ENCODE measurements around the gene OVCA2. TPM values are rescaled to one million over a fixed set of nuclear protein-coding genes. Genes with fewer than 3 reads are reported as not detected.

Gene OVCA2
- total RNA-seq, 1 experiment from 2014 or later, result 27.3 TPM

DNA sequence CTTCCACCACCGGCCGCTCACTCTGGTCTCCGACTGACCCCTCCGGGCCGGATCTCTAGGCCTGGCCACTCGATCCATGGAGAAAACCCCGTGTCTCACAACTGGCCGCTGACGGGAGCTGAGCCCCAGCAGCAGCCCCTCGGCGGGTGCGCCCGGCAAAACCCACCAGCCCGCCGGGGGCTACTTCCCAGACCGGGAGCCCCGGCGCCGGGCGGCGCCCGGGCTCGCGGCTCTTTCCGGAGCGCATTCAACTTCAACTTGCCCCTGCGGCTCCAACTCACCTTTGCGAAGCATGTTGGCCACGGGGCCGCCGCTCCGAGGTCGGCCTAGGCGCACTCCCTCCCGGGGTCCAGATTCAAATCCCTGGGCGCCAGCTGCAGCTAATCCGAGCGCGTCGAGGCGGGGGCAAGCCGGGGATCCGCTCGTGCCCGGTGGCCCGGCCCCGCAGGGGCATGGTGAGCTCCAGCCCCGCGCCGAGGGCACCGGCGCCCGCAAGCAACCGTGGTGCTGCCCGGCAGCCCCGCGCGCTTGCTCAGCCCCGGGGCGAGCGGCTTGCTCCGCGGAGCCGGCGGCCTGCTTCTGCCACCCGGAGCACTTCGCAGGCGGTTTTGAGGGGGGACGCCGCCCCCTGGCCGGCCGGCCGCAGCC is 17.1 kb upstream of the OVCA2 start:
- no peak for DNase-seq (ENCODE audit: low read depth, low spot score)
- POLR2A ChIA-PET, result interaction anchor here (1.5 kb wide), 1 partner anchor 13 kb away, joined by 3 read pairs; no protein-coding TSS in a partner anchor
- CTCF ChIA-PET, result interaction anchor here (0.5 to 3.9 kb wide), 10 partner anchors 18 to 407 kb away, joined by 3 to 76 read pairs (median 4); partner anchors contain the start of gene RILP
- H4K20me1 ChIP-seq (ENCODE audit: insufficient read depth), result no peaks in the 10 kb centered on the region
- peak; percentile 12 for ATAC-seq
- peak overlapping the region; percentile 58 to 63 for H3K4me3 ChIP-seq (replicated peaks in 1 of 2; ENCODE audit: low read depth in 1 of 2, low read length in 2 of 2)
- H3K27ac ChIP-seq (ENCODE audit: low read depth, low read length), result peak overlapping the region; percentile 20; the same call in 1 of the 2 replicates
- RAD21 ChIA-PET (ENCODE audit: low non-redundant PET in 1 of 2, low total read pairs in 2 of 2, uncharacterized antibody in 2 of 2, unreplicated experiment in 2 of 2), result interaction anchor here (0.6 to 2.7 kb wide), 4 partner anchors 108 to 155 kb away, joined by 3 to 14 read pairs (median 4); no protein-coding TSS in a partner anchor
- no peaks in the 10 kb centered on the region for H3K79me2 ChIP-seq (ENCODE audit: insufficient read depth, low read length)
- no peaks in the 10 kb centered on the region for H3K36me3 ChIP-seq (ENCODE audit: control insufficient read depth in 1 of 2, insufficient read depth in 2 of 2, low read length in 2 of 2)
- no peak overlapping the region for H2AFZ ChIP-seq (ENCODE audit: low read depth, low read length, poor library complexity, severe bottlenecking)
- H3K9me2 ChIP-seq (ENCODE audit: insufficient read depth), result no peaks in the 10 kb centered on the region
- BruUV-seq (replicated peaks), result no TSS peak
- no peaks in the 10 kb centered on the region for H3K27me3 ChIP-seq (ENCODE audit: insufficient read depth, low read length)
- peak overlapping the region; percentile 92 for H3K4me2 ChIP-seq (ENCODE audit: low read length)
- H3K9me3 ChIP-seq (ENCODE audit: control insufficient read depth in 1 of 2, insufficient read depth in 1 of 2, low read depth in 1 of 2, low read length in 2 of 2), result no peaks in the 10 kb centered on the region
- peaks cover 11 to 29% of the 10 kb centered on the region in 2 experiments; a peak in 3 of 4 replicates for H3K4me1 ChIP-seq (ENCODE audit: control insufficient read depth in 1 of 2, insufficient read depth in 2 of 2, low read length in 2 of 2)
- TF ChIP-seq EGR1 (IDR thresholded peaks at IDR 0.05; ENCODE audit: low read depth) (no peak), ZFX (IDR thresholded peaks at IDR 0.05) (peak; percentile 31; the same call in 1 of the 2 replicates), SP1 (IDR thresholded peaks at IDR 0.05; ENCODE audit: low read depth) (no peak), SRF (IDR thresholded peaks at IDR 0.05; ENCODE audit: low read depth) (no peak), CBX3 (IDR thresholded peaks at IDR 0.05; ENCODE audit: low read depth) (no peak)
- TF ChIP-seq, protein P1, sequence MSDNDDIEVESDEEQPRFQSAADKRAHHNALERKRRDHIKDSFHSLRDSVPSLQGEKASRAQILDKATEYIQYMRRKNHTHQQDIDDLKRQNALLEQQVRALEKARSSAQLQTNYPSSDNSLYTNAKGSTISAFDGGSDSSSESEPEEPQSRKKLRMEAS (IDR thresholded peaks at IDR 0.05), result 0 out of 2 replicates have a peak, but pooled peaks have one; percentile 23
- intact Hi-C loops (cut with micrococcal nuclease), result loop anchor here (1.0 kb wide), 1 partner anchor 116 kb away; no protein-coding TSS in a partner anchor
- H3K9ac ChIP-seq (ENCODE audit: low read length), result peak overlapping the region; percentile 63

DNA sequence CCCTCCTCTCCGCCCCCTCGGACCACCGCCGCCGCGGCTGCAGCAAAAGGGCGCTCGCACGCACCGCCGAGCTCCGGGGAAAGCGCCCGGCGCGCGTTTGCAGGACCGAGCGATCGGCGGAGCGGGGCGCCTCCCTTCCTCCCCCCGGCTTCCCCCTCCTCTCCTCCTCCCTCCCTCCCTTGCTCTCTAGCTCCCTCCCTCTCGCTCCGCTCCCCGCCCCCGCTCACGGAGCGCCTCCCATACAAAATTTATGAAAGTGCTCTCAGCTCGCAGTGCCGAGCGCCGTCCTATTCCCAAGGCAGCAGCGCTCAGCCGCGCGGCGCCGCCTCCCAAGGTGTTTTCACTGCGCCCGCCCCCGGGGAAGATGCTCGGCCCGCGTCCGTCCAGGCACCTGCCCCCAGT is 16.6 kb upstream of the OVCA2 start, which contains the start of gene RTN4RL1:
Gene RTN4RL1, minus strand, starts transcription at position 115 of the 402 bp plus-strand sequence. CDS start 469 bp downstream, outside the sequence.
- DNase-seq (ENCODE audit: low read depth, low spot score) (peak; percentile 74), ATAC-seq (peak; percentile 69)
- H3K9me2 ChIP-seq (ENCODE audit: insufficient read depth), result no peaks in the 10 kb centered on the region
- H3K4me2 ChIP-seq (ENCODE audit: low read length), result peak within 1 kb of the TSS; percentile 92
- H3K4me3 ChIP-seq (replicated peaks in 1 of 2; ENCODE audit: low read depth in 1 of 2, low read length in 2 of 2), result peak within 1 kb of the TSS; percentile 58 to 63
- no peaks in the 10 kb centered on the region for H3K79me2 ChIP-seq (ENCODE audit: insufficient read depth, low read length)
- peak within 1 kb of the TSS; percentile 38 for H2AFZ ChIP-seq (ENCODE audit: low read depth, low read length, poor library complexity, severe bottlenecking)
- H3K36me3 ChIP-seq (ENCODE audit: control insufficient read depth in 1 of 2, insufficient read depth in 2 of 2, low read length in 2 of 2), result no peaks in the 10 kb centered on the region
- H3K9me3 ChIP-seq (ENCODE audit: control insufficient read depth in 1 of 2, insufficient read depth in 1 of 2, low read depth in 1 of 2, low read length in 2 of 2), result no peaks in the 10 kb centered on the region
- peaks cover 11 to 30% of the 10 kb centered on the region in 2 experiments; a peak in 3 of 4 replicates for H3K4me1 ChIP-seq (ENCODE audit: control insufficient read depth in 1 of 2, insufficient read depth in 2 of 2, low read length in 2 of 2)
- H3K27me3 ChIP-seq (ENCODE audit: insufficient read depth, low read length), result no peaks in the 10 kb centered on the region
- H3K9ac ChIP-seq (ENCODE audit: low read length), result peak within 1 kb of the TSS; percentile 63
- H4K20me1 ChIP-seq (ENCODE audit: insufficient read depth), result no peaks in the 10 kb centered on the region
- BruUV-seq (replicated peaks), result no TSS peak
- ChIA-PET POLR2A (interaction anchor here (0.7 to 1.5 kb wide), 2 partner anchors 12 to 98 kb away, joined by 3 to 6 read pairs; no protein-coding TSS in a partner anchor), CTCF (interaction anchor here (0.5 to 3.9 kb wide), 12 partner anchors 18 to 406 kb away, joined by 3 to 76 read pairs (median 4); partner anchors contain the start of gene RILP), RAD21 (ENCODE audit: low non-redundant PET in 1 of 2, low total read pairs in 2 of 2, uncharacterized antibody in 2 of 2, unreplicated experiment in 2 of 2) (interaction anchor here (0.6 to 2.7 kb wide), 4 partner anchors 108 to 156 kb away, joined by 3 to 16 read pairs (median 8); no protein-coding TSS in a partner anchor)
- TF ChIP-seq EGR1 (IDR thresholded peaks at IDR 0.05; ENCODE audit: low read depth) (peak; percentile 91), SRF (IDR thresholded peaks at IDR 0.05; ENCODE audit: low read depth) (no peak), EZH2phosphoT487 (IDR thresholded peaks at IDR 0.05; ENCODE audit: borderline replicate concordance) (no peak), POLR2AphosphoS5 (IDR thresholded peaks at IDR 0.05; ENCODE audit: low read depth, low read length) (peak; percentile 46)
- peak within 1 kb of the TSS; percentile 20; the same call in 1 of the 2 replicates for H3K27ac ChIP-seq (ENCODE audit: low read depth, low read length)
- intact Hi-C loops (cut with micrococcal nuclease), result loop anchor here (1.0 kb wide), 1 partner anchor 117 kb away; no protein-coding TSS in a partner anchor

Data from HCT116 (cell line).